GM18511 (cell line): Measurements from ENCODE around the gene GAB2.

ENCODE experiments used
- ATAC-seq: cut with Tn5 transposase; IDR thresholded peaks from one replicate; pipeline ENCODE4 v1.9.1; 2021; ENCODE audit warnings: mild to moderate bottlenecking, moderate library complexity; ENCODE audit not compliant: unreplicated experiment

GAB2 gene

DNA sequence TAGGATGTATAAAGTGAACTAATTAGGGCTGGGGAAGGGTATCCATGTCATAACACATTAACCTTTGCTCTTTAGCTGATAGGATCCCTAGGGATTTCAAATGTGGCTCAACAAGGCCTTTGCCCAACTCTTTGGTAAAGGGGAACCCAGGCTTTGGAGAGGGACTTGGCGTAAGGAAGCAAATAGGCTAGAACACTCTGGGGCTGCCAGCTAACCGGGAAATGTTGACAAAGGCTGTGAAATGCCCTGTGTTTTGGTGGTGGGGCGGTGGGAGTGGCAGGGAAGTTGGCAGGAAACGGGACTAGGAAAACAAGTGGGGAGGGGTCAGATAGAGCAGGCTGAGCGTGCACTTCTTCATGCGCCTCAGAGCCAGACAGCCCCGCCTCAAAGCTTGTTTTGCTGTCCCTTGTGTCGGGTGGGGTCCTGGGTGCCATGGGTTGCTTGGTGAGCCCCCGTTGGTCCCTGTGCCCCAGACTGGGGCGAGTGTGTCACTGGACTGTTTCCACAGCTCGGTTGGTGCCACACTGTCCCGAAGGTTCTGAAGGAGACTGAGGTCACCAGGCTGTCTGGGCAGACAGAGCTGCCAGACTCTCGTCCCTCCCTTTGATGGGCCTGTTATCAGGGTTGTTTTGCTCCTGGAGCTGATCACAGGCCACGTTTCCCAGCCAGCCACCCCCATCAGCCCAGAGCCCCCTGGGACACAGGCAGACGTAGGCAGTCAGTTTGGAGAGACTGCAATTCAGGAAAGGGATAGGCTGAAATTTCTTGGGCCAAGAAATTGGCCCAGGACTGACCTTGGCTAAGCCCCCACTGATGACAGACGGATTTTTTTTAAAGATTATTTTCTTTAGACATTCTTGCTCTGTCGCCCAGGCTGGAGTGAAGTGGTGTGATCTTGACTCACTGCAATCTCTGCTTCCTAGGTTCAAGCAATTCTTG lies 248.8 kb downstream of the GAB2 start:
- ATAC-seq, result no peak

DNA sequence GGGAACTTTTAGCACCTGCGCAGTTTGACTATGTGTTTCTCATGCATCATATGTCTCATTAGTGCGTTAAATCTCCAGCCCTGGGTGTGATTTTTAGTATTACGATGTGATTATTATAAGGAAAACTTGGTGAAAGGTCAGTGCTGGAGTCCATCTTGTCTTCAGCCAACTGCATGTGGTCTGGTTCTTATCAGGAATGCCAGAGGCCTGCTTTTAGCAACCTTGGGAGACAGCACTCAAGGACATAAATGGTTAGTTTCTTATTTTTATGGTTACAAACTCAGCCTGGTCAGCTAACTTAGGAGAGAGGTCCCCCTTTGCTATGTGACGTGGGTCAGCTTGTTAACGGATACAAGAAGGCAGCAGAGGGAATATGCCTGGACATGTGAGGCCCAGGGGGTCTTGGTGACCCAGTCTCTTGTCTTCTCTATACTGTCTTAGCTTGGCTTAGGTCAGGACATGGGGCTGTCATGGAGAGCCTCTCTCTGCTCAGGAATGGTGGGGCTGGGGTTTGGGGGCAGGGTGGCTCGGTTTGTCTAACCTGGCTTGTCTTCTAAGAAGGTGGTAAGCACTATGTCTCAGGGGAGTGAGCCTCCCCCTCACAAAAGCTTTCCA lies 250.7 kb downstream of the GAB2 start:
- ATAC-seq, result no peak
